ENCODE measurements around the gene C1RL.
"Not testable (repeated sequence)": the region's sequence is repeated elsewhere in the genome, so short reads cannot be mapped to it uniquely, and the experiment has no call there.

C1RL gene

DNA sequence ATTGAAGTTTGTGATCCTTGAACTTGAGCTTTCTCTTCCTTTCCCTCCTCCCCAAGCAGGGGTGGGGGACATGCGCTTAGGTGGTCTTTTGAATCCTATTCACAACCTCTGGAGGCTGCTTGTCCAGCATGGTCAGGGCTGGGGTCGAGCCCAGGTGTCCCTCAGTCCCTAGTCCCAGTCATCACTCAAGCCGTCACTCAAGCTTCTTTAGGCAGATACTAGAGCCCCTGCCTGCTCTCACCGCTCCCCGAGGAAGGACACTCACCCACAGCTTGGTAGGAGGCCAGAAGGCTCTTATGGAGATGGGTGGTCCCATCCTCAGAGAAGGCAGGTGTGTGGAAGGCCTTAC, 532 bp upstream of the C1RL start:
- H3K27me3 Mint-ChIP-seq = no peaks in the 10 kb centered on the region
- ATAC-seq (no peak), DNase-seq (no peak)
- H3K4me3 Mint-ChIP-seq = peak overlapping the region; percentile 92 to 98
- H3K4me1 Mint-ChIP-seq = peaks cover 52% of the 10 kb centered on the region
- peak overlapping the region in 1 of 2 donors; percentile 61 for H3K27ac Mint-ChIP-seq
- H3K9me3 Mint-ChIP-seq = peaks cover 13 to 16% of the 10 kb centered on the region in 2 donors

DNA sequence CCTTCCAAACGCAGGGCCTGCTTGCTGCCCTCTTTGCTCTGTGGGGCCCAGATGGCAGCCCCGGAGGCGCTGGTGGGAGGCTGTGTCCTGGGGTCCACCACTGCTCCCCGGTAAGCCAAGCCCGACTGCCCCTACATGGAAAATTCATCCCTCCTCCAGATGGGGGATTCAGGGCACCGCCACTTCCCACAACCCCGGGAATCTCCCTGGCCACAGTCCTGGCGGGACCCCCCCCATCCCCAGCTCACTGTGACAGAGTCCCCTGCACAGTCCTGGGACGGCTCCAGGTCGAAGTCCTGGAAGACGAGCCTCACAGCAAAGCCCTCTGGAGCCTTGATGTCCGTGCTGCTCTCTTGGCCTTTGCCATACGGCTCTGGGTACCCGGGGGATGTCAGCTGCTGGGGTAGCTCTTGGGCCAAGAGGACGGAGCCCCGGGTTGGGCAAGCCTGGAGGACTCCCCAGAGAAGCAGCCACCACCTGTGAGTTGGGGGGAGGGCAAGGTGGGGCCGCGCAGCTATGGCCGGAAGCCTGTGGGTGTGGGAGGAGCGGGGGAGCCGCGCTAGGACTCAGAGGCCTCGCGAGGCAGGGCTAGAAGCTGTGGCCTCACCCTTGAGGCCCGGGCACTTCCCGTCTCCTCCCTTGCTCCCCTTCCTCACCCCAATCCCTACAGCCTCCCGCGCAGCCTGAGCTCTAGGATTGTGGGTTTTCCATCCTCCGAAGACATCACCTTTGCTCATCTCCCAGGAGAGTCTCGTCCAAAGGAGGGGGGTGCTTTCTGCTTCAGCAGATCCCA, 815 bp downstream of the C1RL start:
- DNase-seq (peak; percentile 77 to 87), ATAC-seq (peak; percentile 98)
- H3K4me1 Mint-ChIP-seq = peaks cover 57% of the 10 kb centered on the region
- no peaks in the 10 kb centered on the region for H3K27me3 Mint-ChIP-seq
- H3K27ac Mint-ChIP-seq = peak overlapping the region; percentile 97 to 98
- H3K9me3 Mint-ChIP-seq = peaks cover 13 to 16% of the 10 kb centered on the region in 2 donors
- H3K4me3 Mint-ChIP-seq = peak overlapping the region; percentile 92 to 98

DNA sequence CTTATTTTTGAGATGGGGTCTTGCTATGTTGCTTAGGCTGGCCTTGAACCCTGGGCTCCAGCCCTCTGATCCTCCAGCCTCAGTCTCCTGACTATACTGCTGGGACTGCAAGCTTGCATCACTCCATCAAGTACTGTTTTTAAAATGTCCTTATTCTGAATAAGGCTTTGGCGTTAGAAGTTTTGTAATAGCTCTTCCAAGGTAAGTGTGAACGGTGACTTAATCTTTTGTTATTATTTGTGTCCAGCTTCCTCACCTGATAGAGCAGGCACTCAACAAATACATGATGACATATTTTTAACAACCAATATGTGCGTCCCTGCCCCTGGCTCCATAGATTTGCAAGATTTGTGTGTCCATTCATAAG, 1.4 kb downstream of the C1RL start:
- H3K9me3 Mint-ChIP-seq = peaks cover 13 to 16% of the 10 kb centered on the region in 2 donors

GRCh38 chr12:7107181-7107580, 1.8 kb downstream of the C1RL start:
- Mint-ChIP-seq H3K4me1 (peaks cover 56% of the 10 kb centered on the region), H3K9me3 (peaks cover 13 to 16% of the 10 kb centered on the region in 2 donors)
- ATAC-seq, H3K4me3 Mint-ChIP-seq, DNase-seq, H3K27me3 Mint-ChIP-seq, H3K27ac Mint-ChIP-seq: not testable (repeated sequence)

More for the DNA sequence above, 1.4 kb downstream of the C1RL start:
- Mint-ChIP-seq H3K4me1 (peaks cover 56% of the 10 kb centered on the region), H3K4me3 (peak overlapping the region; percentile 92 to 98), H3K27ac (peak overlapping the region; percentile 97 to 98), H3K27me3 (no peaks in the 10 kb centered on the region)
- no peak for DNase-seq
- ATAC-seq = no peak

- H3K27me3 Mint-ChIP-seq = no peaks in the 10 kb centered on the region
- no peak for ATAC-seq
- no peak overlapping the region for H3K27ac Mint-ChIP-seq
- H3K4me1 Mint-ChIP-seq = peaks cover 55% of the 10 kb centered on the region
- peaks cover 13 to 16% of the 10 kb centered on the region in 2 donors for H3K9me3 Mint-ChIP-seq
- DNase-seq = no peak
- no peak overlapping the region for H3K4me3 Mint-ChIP-seq
These were observed 2.9 kb downstream of the C1RL start for GRCh38 chr12:7106082-7106481.

DNA sequence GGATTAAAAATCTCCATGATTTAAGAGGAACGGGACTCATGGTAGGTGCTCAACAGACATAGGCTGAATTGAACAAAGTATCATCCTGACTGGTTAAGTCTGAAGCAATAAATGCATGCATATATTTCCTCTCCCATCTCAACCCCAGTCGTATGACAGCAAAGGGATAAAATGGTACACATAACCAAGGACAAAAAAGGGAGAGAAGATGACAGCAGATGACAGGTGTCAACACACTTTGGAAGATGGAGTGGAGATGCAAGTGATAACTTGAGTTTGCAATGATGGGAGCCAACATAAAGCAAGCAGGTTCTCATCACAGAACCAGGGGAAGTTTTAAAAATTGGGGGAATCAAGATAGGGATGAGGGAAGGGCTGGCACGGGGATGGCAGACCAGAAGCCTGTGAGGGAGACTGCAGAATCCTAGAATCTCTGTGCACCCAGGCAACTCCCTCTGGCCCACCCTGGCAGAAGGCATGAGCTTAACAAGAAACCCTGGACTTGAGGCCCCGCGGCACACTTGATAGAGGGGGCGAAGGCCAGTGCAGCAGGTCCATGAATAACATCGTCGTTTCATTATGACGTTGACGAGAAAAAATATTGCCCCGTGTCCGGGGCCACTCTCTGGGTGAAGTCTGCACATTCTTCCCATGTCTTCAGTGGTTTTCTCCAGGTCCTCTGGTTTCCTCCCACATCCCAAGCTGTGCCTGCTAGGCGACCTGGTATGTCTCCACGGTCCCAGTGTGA, 5.0 kb downstream of the C1RL start:
- no peak for ATAC-seq
- H3K4me3 Mint-ChIP-seq = no peak overlapping the region
- peaks cover 38% of the 10 kb centered on the region for H3K4me1 Mint-ChIP-seq
- peaks cover 13 to 16% of the 10 kb centered on the region in 2 donors for H3K9me3 Mint-ChIP-seq
- no peaks in the 10 kb centered on the region for H3K27me3 Mint-ChIP-seq
- no peak overlapping the region for H3K27ac Mint-ChIP-seq
- DNase-seq = no peak

- DNase-seq (no peak), ATAC-seq (no peak)
- H3K9me3 Mint-ChIP-seq = peaks cover 13 to 16% of the 10 kb centered on the region in 2 donors
- H3K27ac Mint-ChIP-seq = peak overlapping the region; percentile 29 to 85
- no peaks in the 10 kb centered on the region for H3K27me3 Mint-ChIP-seq
- peaks cover 31% of the 10 kb centered on the region for H3K4me1 Mint-ChIP-seq
- no peak overlapping the region for H3K4me3 Mint-ChIP-seq
These were observed 6.4 kb downstream of the C1RL start for GRCh38 chr12:7102582-7102981.

GRCh38 chr12:7101694-7102131, 7.3 kb downstream of the C1RL start:
- no peak overlapping the region for H3K27ac Mint-ChIP-seq
- no peak for DNase-seq
- H3K4me3 Mint-ChIP-seq = no peak overlapping the region
- no peaks in the 10 kb centered on the region for H3K27me3 Mint-ChIP-seq
- H3K4me1 Mint-ChIP-seq = peaks cover 30% of the 10 kb centered on the region
- no peak for ATAC-seq
- H3K9me3 Mint-ChIP-seq = peaks cover 13 to 14% of the 10 kb centered on the region in 2 donors

DNA sequence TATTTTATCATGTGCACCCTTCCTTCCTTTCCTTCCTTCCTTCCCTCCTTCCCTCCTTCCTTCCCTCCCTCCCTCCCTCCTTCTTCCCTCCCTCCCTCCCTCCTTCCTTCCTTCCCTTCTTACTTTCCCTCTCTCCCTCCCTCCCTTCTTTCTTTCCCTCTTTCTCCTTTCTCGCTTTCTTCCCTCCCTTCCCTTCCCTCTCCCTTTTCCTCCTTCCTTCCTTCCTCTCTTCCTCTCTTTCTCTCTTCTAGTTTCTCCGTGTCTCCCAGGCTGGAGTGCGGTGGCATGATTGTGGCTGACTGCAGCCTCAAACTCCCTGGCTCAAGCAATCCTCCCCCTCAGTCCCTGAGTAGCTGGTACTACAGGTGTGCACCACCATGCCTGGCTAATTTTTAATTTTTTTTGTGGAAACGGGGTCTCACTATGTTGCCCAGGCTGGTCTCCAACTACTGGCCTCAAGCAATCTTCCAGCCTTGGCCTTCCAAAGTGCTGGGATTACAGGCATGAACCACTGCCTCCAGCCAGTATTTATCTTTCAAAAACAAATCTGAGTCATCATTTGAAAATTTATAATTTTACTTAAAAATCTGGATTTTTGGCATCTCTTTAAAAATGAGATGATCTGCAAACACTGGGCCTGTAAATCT, 7.8 kb downstream of the C1RL start:
- ATAC-seq (no peak), DNase-seq (no peak)
- Mint-ChIP-seq H3K4me3 (no peak overlapping the region), H3K4me1 (peaks cover 31% of the 10 kb centered on the region), H3K27ac (peak overlapping the region in 1 of 2 donors; percentile 29), H3K9me3 (peaks cover 9% of the 10 kb centered on the region in 2 donors), H3K27me3 (no peaks in the 10 kb centered on the region)

- Mint-ChIP-seq H3K27me3 (no peaks in the 10 kb centered on the region), H3K27ac (no peak overlapping the region), H3K4me1 (peaks cover 22% of the 10 kb centered on the region), H3K9me3 (peaks cover 0 to under 1% of the 10 kb centered on the region in 2 donors), H3K4me3 (no peak overlapping the region)
- no peak for DNase-seq
- no peak for ATAC-seq
These were observed 8.8 kb downstream of the C1RL start for GRCh38 chr12:7100239-7100638.

DNA sequence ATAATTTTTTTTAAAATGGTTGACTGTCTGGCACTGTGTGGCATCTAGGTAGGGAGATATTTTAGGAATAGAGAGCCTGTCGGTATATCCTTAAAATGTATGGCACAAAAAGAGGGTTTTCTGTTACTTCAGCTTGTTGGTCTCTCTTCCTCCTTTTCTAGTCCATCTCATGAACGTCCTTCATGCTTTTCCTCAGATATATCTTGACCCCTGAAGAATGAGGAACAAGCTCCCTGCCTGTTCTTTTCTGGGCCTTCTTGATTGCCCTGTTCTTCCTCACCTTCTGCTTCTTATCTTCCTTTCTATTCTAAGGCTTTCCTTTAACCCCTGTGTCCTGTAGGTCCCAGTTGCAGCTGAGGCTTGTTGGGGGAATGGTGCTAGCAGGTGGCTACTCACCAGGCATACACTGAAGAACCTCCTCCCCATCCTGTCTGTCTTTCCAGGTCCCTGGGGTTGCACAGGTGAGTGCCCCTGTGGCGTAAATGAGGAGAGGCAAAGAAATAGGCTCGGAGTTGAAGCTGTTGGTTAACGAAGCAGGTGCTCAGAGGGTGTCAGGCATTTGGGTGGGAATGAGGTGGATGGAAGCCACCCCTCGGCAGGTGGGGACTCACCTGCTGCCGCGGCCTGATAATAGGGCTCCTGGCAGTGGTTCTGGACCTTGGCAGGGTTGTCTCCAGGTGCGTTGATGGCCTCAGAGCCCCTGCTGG, 9.6 kb downstream of the C1RL start:
- H3K27me3 Mint-ChIP-seq = no peaks in the 10 kb centered on the region
- H3K27ac Mint-ChIP-seq = no peak overlapping the region
- no peak overlapping the region for H3K4me3 Mint-ChIP-seq
- ATAC-seq (no peak), DNase-seq (no peak)
- no peaks in the 10 kb centered on the region for H3K9me3 Mint-ChIP-seq
- peaks cover 21% of the 10 kb centered on the region for H3K4me1 Mint-ChIP-seq

DNA sequence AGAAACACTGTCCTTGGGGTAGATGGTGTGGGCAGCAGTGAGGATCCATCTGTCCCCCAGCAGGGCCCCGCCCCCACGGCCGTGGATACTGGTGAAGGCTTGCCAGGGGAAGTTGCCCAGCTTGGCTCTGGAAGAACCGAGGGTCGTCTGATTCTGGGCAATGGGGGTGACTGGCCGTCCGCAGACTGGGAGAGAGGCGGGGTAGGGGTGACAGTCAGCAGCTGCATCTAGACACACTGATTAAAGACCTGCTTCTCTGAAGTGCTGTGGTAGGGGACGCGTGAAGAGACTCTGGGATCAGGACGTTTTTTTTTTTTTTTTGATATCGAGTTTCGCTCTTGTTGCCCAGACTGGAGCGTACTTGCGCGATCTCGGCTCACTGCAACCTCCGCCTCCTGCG, 12.0 kb downstream of the C1RL start:
- DNase-seq (no peak), ATAC-seq (no peak)
- peaks cover 21% of the 10 kb centered on the region for H3K4me1 Mint-ChIP-seq
- no peak overlapping the region for H3K4me3 Mint-ChIP-seq
- no peaks in the 10 kb centered on the region for H3K27me3 Mint-ChIP-seq
- H3K9me3 Mint-ChIP-seq = no peaks in the 10 kb centered on the region
- H3K27ac Mint-ChIP-seq = no peak overlapping the region

GRCh38 chr12:7096006-7096932, 12.7 kb downstream of the C1RL start:
- Mint-ChIP-seq H3K4me1 (peaks cover 26% of the 10 kb centered on the region), H3K27ac (peak overlapping the region in 1 of 2 donors; percentile 77), H3K9me3 (no peaks in the 10 kb centered on the region), H3K4me3 (no peak overlapping the region), H3K27me3 (no peaks in the 10 kb centered on the region)
- ATAC-seq (no peak), DNase-seq (no peak)

GRCh38 chr12:7093892-7094291, 15.1 kb downstream of the C1RL start:
- Mint-ChIP-seq H3K27me3 (no peaks in the 10 kb centered on the region), H3K4me1 (peaks cover 23% of the 10 kb centered on the region), H3K27ac (no peak overlapping the region), H3K9me3 (no peaks in the 10 kb centered on the region), H3K4me3 (no peak overlapping the region)
- DNase-seq (no peak), ATAC-seq (no peak)

Data from stimulated activated naive CD8-positive, alpha-beta T cell treated with anti-CD3 and anti-CD28 coated beads, Interleukin-15, amount 100 ng/mL, for 72 hours (primary cell).